ENCODE results near the gene B3GNT7. TPM values are rescaled to one million over a fixed set of nuclear protein-coding genes. Genes with fewer than 3 reads are reported as not detected.

Gene B3GNT7
- total and polyA plus RNA-seq, 2 experiments from 2014 or later, result 44.2 to 89.4 TPM

DNA sequence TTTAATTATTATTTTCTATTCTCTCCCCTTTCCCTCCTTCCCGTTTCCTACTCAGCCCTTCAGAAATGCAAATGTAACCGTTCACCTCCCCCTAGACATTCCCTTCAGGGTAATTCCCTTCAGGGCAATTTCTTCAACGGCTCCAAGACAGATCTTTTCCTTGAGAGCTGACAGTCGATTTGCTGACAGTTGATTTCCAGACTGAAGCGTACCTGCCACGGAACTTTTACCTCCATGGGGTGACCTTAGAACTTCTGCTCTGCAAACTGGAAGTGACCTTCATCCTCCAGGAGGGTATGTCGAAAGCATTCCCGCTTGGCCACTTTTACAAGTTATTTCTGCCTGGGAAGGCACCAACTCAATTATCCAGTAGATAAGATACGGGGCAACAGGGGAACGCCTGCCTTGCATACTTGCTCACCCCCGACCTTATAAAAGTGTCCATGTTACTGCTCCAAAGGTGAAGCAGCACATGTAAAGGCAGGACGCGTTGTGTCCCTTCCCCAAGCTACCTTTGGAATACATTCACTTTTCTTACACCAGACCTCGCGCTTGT, 18.5 kb downstream of the B3GNT7 start:
- DNase-seq (ENCODE audit: low spot score), result peak; percentile 37
- Histone ChIP-seq H3K27me3 (ENCODE audit: insufficient read depth) (no peaks in the 10 kb centered on the region), H3K36me3 (ENCODE audit: insufficient read depth) (no peaks in the 10 kb centered on the region), H3K4me1 (ENCODE audit: insufficient read depth) (peaks cover 30% of the 10 kb centered on the region), H3K9me2 (ENCODE audit: insufficient read depth) (no peaks in the 10 kb centered on the region), H3K27ac (ENCODE audit: low read depth) (peak overlapping the region; percentile 84), H4K20me1 (replicated peaks; ENCODE audit: insufficient read depth) (no peaks in the 10 kb centered on the region), H3K4me3 (peak overlapping the region; percentile 19), H3K4me2 (peak overlapping the region; percentile 83), H2AFZ (no peak overlapping the region), H3K79me2 (replicated peaks; ENCODE audit: insufficient read depth) (no peaks in the 10 kb centered on the region), H3F3A (replicated peaks; ENCODE audit: low read depth) (peaks cover 10% of the 10 kb centered on the region; the same call in 1 of the 2 replicates)
- Mint-ChIP-seq H3K27me3 (ENCODE audit: insufficient read depth, low read depth, poor library complexity) (peaks cover 14% of the 10 kb centered on the region), H3K4me1 (peaks cover 40% of the 10 kb centered on the region), H3K36me3 (ENCODE audit: low read depth) (peaks cover 20% of the 10 kb centered on the region), H3K9me3 (peaks cover 17% of the 10 kb centered on the region), H3K4me3 (peak overlapping the region; percentile 46), H3K27ac (peak overlapping the region; percentile 33; the same call in 1 of the 2 replicates)
- TF ChIP-seq ZNF331 (CRISPR knock-in tag; IDR thresholded peaks at IDR 0.05; ENCODE audit: low read depth) (no peak), EZH2phosphoT487 (IDR thresholded peaks at IDR 0.05; ENCODE audit: unreplicated experiment) (no peak), ZNF114 (CRISPR knock-in tag; IDR thresholded peaks at IDR 0.05) (no peak), POLR2AphosphoS5 (IDR thresholded peaks at IDR 0.05; ENCODE audit: low read depth) (no peak), NANOG (IDR thresholded peaks at IDR 0.05; ENCODE audit: borderline replicate concordance) (no peak), JUNB (IDR thresholded peaks at IDR 0.05; ENCODE audit: unreplicated experiment) (no peak), CREB1 (CRISPR knock-in tag; IDR thresholded peaks at IDR 0.05; ENCODE audit: low read depth) (no peak), EZH2 (IDR thresholded peaks at IDR 0.05; ENCODE audit: low read depth, unreplicated experiment) (no peak)
- TF ChIP-seq, protein P1, sequence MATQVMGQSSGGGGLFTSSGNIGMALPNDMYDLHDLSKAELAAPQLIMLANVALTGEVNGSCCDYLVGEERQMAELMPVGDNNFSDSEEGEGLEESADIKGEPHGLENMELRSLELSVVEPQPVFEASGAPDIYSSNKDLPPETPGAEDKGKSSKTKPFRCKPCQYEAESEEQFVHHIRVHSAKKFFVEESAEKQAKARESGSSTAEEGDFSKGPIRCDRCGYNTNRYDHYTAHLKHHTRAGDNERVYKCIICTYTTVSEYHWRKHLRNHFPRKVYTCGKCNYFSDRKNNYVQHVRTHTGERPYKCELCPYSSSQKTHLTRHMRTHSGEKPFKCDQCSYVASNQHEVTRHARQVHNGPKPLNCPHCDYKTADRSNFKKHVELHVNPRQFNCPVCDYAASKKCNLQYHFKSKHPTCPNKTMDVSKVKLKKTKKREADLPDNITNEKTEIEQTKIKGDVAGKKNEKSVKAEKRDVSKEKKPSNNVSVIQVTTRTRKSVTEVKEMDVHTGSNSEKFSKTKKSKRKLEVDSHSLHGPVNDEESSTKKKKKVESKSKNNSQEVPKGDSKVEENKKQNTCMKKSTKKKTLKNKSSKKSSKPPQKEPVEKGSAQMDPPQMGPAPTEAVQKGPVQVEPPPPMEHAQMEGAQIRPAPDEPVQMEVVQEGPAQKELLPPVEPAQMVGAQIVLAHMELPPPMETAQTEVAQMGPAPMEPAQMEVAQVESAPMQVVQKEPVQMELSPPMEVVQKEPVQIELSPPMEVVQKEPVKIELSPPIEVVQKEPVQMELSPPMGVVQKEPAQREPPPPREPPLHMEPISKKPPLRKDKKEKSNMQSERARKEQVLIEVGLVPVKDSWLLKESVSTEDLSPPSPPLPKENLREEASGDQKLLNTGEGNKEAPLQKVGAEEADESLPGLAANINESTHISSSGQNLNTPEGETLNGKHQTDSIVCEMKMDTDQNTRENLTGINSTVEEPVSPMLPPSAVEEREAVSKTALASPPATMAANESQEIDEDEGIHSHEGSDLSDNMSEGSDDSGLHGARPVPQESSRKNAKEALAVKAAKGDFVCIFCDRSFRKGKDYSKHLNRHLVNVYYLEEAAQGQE (IDR thresholded peaks at IDR 0.05; ENCODE audit: unreplicated experiment), result no peak
- TF ChIP-seq, protein P2, sequence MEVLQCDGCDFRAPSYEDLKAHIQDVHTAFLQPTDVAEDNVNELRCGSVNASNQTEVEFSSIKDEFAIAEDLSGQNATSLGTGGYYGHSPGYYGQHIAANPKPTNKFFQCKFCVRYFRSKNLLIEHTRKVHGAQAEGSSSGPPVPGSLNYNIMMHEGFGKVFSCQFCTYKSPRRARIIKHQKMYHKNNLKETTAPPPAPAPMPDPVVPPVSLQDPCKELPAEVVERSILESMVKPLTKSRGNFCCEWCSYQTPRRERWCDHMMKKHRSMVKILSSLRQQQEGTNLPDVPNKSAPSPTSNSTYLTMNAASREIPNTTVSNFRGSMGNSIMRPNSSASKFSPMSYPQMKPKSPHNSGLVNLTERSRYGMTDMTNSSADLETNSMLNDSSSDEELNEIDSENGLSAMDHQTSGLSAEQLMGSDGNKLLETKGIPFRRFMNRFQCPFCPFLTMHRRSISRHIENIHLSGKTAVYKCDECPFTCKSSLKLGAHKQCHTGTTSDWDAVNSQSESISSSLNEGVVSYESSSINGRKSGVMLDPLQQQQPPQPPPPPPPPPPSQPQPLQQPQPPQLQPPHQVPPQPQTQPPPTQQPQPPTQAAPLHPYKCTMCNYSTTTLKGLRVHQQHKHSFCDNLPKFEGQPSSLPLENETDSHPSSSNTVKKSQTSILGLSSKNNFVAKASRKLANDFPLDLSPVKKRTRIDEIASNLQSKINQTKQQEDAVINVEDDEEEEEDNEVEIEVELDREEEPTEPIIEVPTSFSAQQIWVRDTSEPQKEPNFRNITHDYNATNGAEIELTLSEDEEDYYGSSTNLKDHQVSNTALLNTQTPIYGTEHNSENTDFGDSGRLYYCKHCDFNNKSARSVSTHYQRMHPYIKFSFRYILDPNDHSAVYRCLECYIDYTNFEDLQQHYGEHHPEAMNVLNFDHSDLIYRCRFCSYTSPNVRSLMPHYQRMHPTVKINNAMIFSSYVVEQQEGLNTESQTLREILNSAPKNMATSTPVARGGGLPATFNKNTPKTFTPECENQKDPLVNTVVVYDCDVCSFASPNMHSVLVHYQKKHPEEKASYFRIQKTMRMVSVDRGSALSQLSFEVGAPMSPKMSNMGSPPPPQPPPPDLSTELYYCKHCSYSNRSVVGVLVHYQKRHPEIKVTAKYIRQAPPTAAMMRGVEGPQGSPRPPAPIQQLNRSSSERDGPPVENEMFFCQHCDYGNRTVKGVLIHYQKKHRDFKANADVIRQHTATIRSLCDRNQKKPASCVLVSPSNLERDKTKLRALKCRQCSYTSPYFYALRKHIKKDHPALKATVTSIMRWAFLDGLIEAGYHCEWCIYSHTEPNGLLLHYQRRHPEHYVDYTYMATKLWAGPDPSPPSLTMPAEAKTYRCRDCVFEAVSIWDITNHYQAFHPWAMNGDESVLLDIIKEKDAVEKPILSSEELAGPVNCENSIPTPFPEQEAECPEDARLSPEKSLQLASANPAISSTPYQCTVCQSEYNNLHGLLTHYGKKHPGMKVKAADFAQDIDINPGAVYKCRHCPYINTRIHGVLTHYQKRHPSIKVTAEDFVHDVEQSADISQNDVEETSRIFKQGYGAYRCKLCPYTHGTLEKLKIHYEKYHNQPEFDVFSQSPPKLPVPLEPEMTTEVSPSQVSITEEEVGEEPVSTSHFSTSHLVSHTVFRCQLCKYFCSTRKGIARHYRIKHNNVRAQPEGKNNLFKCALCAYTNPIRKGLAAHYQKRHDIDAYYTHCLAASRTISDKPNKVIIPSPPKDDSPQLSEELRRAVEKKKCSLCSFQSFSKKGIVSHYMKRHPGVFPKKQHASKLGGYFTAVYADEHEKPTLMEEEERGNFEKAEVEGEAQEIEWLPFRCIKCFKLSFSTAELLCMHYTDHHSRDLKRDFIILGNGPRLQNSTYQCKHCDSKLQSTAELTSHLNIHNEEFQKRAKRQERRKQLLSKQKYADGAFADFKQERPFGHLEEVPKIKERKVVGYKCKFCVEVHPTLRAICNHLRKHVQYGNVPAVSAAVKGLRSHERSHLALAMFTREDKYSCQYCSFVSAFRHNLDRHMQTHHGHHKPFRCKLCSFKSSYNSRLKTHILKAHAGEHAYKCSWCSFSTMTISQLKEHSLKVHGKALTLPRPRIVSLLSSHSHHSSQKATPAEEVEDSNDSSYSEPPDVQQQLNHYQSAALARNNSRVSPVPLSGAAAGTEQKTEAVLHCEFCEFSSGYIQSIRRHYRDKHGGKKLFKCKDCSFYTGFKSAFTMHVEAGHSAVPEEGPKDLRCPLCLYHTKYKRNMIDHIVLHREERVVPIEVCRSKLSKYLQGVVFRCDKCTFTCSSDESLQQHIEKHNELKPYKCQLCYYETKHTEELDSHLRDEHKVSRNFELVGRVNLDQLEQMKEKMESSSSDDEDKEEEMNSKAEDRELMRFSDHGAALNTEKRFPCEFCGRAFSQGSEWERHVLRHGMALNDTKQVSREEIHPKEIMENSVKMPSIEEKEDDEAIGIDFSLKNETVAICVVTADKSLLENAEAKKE (CRISPR knock-in tag; IDR thresholded peaks at IDR 0.05), result no peak
- no peak for ATAC-seq
